Endothelial cell (in vitro differentiated cells): ENCODE measurements around the gene IL21. TPM values are rescaled to one million over a fixed set of nuclear protein-coding genes. Genes with fewer than 3 reads are reported as not detected.

Experiments used
- DNase-seq: peaks from one replicate; pipeline ENCODE4 v3.0.0; 2021; ENCODE audit warnings: low spot score
- H3K27ac Mint-ChIP-seq: one replicate; pipeline ENCODE4 v1.8.0; 2021; ENCODE audit warnings: mixed read lengths, inconsistent platforms; ENCODE audit not compliant: unreplicated experiment
- H3K27me3 Mint-ChIP-seq: one replicate; pipeline ENCODE4 v1.8.0; 2021; ENCODE audit warnings: mild to moderate bottlenecking, moderate library complexity, mixed read lengths, inconsistent platforms; ENCODE audit not compliant: unreplicated experiment
- H3K36me3 Mint-ChIP-seq: one replicate; pipeline ENCODE4 v1.8.0; 2021; ENCODE audit warnings: mild to moderate bottlenecking, low read depth, mixed read lengths, inconsistent platforms; ENCODE audit not compliant: unreplicated experiment
- H3K4me1 Mint-ChIP-seq: one replicate; pipeline ENCODE4 v1.8.0; 2021; ENCODE audit warnings: mild to moderate bottlenecking, mixed read lengths, inconsistent platforms; ENCODE audit not compliant: unreplicated experiment
- H3K4me3 Mint-ChIP-seq: one replicate; pipeline ENCODE4 v1.8.0; 2021; ENCODE audit warnings: mild to moderate bottlenecking, mixed read lengths, inconsistent platforms; ENCODE audit not compliant: unreplicated experiment
- H3K9me3 Mint-ChIP-seq: one replicate; pipeline ENCODE4 v1.8.0; 2021; ENCODE audit warnings: mixed read lengths, inconsistent platforms; ENCODE audit not compliant: unreplicated experiment
- CTCF ChIP-seq: fragments of 200-600 bp; sonication (generic); IDR thresholded peaks from one replicate; pipeline ENCODE4 v1.5.0; 2021; ENCODE audit warnings: antibody characterized with exemption; ENCODE audit not compliant: unreplicated experiment
- total RNA-seq: library from RNA; stranded (reverse); fragmentation: NEBNext Ultra II Directional; extraction: Animal tissue kit (Norgen Biotek cat#: 25700); gene quantifications from one replicate; pipeline ENCODE4 v1.2.1, GENCODE V29; 2021; ENCODE audit not compliant: unreplicated experiment

The IL21 gene
- total RNA-seq, 1 donor from 2014 or later: not detected

GRCh38 chr4:122636697-122637096 is 15.8 kb upstream of the IL21 start:
- H3K4me3 Mint-ChIP-seq: no peak overlapping the region
- peaks cover 1% of the 10 kb centered on the region for H3K27me3 Mint-ChIP-seq
- no peaks in the 10 kb centered on the region for H3K36me3 Mint-ChIP-seq
- no peak for TF ChIP-seq CTCF
- no peak for DNase-seq
- no peaks in the 10 kb centered on the region for H3K4me1 Mint-ChIP-seq
- no peak overlapping the region for H3K27ac Mint-ChIP-seq
- H3K9me3 Mint-ChIP-seq: no peaks in the 10 kb centered on the region

- Mint-ChIP-seq H3K27ac (no peak overlapping the region), H3K36me3 (no peaks in the 10 kb centered on the region), H3K9me3 (no peaks in the 10 kb centered on the region), H3K27me3 (peaks cover 1% of the 10 kb centered on the region), H3K4me1 (no peaks in the 10 kb centered on the region), H3K4me3 (no peak overlapping the region)
- TF ChIP-seq CTCF: no peak
- no peak for DNase-seq
Measured at GRCh38 chr4:122635205-122635604, 14.3 kb upstream of the IL21 start.

- Mint-ChIP-seq H3K9me3 (no peaks in the 10 kb centered on the region), H3K36me3 (no peaks in the 10 kb centered on the region), H3K27ac (no peak overlapping the region), H3K27me3 (peaks cover 1% of the 10 kb centered on the region), H3K4me3 (no peak overlapping the region), H3K4me1 (no peaks in the 10 kb centered on the region)
- TF ChIP-seq CTCF: no peak
- no peak for DNase-seq
Measured at GRCh38 chr4:122633211-122633610, 12.3 kb upstream of the IL21 start.

DNA sequence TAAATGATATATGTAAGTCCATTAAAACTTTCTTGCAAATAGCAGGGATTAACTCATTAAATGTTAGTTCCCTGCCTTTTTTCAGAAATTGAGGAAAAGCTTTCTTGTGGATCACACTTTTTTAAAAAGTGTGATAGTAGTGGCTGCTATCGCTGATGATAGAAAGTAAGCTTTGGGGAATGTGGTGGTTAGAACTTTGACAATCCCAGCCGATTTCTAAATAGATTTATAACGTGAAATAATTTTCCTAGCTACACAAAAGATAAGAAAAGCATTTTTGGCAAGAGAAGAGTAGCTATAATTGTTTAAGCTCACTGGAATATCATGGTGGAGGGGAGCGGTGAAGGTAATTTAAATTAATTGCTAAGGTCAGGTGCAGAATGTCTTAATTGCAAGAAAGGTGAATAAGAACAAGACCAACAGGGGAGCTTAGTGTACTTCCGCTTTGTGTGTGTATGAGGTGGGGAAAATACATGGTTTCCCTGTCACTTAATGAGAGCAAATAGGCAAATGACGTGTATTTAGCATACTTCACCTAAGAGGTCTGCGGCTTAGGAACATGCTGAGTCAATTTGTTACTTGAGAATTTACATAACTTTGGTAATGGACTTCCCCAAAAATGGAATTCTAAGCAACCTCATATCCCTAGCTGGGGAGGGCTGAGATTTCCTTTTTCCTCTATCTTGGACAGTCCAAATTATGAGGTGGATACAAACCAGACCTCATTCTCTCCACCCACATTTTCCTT is 11.7 kb upstream of the IL21 start:
- Mint-ChIP-seq H3K4me3 (no peak overlapping the region), H3K27me3 (peaks cover 1% of the 10 kb centered on the region), H3K36me3 (no peaks in the 10 kb centered on the region), H3K4me1 (no peaks in the 10 kb centered on the region), H3K9me3 (no peaks in the 10 kb centered on the region), H3K27ac (no peak overlapping the region)
- DNase-seq: no peak
- TF ChIP-seq CTCF: no peak

DNA sequence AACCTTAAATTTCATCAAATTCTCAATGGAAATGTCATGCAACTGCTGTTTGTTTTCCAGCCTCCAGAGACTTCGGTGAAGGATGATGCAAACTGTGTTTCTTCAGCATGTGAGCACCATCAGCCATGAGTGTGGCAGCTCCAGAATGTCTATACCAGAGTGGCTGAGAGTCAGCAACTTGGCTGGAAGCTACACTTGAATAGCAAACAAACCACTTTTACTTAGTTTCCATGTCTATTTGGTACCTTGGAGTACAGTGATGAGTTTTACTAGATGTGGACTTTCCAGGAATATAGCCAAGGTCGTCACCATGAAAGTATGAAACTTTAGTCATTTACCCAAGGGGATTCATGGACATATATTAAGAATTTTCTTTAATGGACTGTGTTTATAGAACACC is 4.3 kb upstream of the IL21 start:
- H3K9me3 Mint-ChIP-seq: no peaks in the 10 kb centered on the region

More for the DNA sequence above, 4.3 kb upstream of the IL21 start:
- H3K36me3 Mint-ChIP-seq: no peaks in the 10 kb centered on the region
- peaks cover 5% of the 10 kb centered on the region for H3K4me1 Mint-ChIP-seq
- no peaks in the 10 kb centered on the region for H3K27me3 Mint-ChIP-seq
- no peak overlapping the region for H3K27ac Mint-ChIP-seq
- H3K4me3 Mint-ChIP-seq: no peak overlapping the region
- DNase-seq: no peak
- TF ChIP-seq CTCF: no peak
